NCI-H1048 (cell line): ENCODE data around the gene ELL.

Experiments used
- DNase-seq: peaks from one replicate; lab custom pipeline; 2025; lab: John Stamatoyannopoulos, UW

Gene ELL

GRCh38 chr19:18488838-18489626 is 32.8 kb downstream of the ELL start:
- DNase-seq, result no peak

GRCh38 chr19:18488403-18488723 is 33.5 kb downstream of the ELL start:
- no peak for DNase-seq

- no peak for DNase-seq
These were observed 34.1 kb downstream of the ELL start for GRCh38 chr19:18487576-18488402.

DNA sequence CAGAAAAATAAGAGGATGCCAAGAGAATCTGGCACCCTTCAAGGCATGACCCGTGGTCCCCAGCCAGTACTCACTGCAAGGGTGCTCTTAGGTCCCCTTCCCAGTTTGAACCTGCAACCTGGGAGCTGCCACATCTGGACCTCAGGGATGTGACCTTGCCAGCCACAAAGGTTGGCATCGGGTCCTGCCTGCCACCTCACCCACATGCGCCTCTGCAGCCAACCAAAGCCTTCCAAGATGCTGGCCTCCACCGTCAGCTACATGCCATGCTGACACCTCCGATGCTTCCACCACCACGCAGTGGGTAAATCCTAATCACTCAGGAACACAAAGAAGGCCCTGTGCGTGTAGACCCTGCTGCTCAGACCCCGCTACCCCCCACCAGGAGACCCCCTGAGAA is 35.1 kb downstream of the ELL start:
- DNase-seq, result no peak

GRCh38 chr19:18484992-18485391 is 36.9 kb downstream of the ELL start:
- DNase-seq, result no peak

- no peak for DNase-seq
These were observed 38.6 kb downstream of the ELL start for GRCh38 chr19:18483119-18483890.

DNA sequence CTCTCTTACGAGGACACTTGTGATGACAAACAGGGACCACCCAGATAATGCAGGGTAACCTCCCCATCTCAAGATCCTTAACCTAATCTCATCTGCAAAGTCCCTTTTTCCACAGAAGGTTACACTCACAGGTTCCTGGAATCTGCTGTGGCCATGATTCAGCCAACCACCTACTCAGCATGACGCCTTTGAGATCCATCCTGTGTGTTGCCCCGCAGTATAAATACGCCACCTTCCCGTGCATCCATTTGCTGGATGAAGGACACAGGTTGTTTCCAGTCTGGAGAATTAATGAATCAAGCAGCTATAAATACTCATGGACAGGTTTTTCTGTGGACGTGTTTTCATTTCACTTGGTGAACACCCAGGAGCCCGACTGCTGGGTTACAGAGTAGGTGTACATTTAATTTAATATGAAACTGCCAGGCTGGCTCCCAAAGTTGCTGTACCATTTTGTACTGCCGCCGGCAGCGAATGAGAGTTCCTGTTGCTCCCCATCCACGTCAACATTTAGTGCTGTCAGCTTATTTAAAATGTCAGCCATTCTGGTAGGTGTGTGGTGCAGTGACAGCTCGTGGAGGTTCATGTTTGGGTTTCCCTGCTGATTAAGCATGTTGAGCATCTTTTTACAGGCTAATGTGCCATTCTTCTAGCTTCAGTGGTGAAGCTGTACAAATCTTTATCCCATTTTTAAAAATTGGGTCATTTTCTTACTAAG is 40.2 kb downstream of the ELL start:
- no peak for DNase-seq

DNA sequence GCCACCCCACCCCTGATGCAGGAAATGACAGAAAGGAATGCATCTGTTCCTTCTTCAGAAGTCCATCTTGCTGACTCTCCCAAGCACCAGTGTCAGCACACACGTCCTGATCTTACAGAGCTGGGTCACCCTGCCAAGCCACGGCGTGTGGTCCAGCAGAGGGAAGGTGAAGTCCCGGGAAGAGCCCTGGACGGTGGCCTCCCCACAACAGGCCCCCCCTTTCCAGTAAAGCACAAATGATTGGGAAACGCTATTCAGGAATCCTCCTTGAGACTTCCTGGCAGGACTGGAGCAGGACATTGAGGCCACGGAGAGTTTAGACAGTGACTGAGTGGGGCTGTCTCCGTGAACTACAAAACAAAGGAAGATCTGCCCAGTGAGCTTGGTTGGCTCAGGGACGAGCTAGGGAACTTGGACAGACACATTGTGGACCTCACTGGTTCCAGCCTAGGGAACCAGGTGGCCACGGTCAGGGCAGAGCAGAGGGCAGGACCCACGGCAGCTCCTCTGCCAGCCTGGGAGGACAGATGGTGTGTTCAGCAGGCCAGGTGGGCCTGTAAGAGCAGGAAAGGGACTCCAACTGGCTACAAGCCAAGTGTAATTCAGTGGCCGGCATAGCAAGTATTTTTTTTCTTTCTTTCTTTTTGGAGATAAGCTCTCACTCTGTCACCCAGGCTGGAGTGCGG is 41.7 kb downstream of the ELL start:
- no peak for DNase-seq

GRCh38 chr19:18478545-18479311 is 43.1 kb downstream of the ELL start:
- DNase-seq, result no peak

- no peak for DNase-seq
These were observed 43.9 kb downstream of the ELL start for GRCh38 chr19:18477974-18478373.

- no peak for DNase-seq
These were observed 44.7 kb downstream of the ELL start for GRCh38 chr19:18477042-18477779.

DNA sequence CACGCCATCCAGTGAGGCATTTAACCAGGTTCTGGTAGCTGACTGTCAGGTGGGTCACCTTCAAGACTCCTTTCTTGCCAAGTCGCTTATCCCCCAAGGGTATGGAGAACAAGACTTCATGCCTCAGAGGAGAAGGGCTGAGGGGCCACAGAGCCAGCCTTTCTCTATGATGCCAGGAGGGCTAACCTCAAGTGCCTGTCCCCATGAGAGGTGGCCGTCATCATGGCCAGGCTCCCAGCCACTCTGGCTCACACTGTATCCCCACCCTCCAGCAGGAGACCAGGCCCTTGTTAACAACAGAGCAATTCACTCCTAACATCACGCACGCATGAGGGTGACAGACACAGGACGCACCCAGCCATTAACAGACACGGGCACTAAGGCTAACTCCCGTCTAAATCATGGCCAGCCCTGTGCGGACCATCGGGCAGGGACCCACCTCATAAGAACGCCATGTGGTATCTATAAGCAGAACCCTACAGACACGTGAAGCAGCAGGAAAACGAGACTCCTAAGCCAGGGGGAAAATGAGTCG is 45.3 kb downstream of the ELL start:
- no peak for DNase-seq

DNA sequence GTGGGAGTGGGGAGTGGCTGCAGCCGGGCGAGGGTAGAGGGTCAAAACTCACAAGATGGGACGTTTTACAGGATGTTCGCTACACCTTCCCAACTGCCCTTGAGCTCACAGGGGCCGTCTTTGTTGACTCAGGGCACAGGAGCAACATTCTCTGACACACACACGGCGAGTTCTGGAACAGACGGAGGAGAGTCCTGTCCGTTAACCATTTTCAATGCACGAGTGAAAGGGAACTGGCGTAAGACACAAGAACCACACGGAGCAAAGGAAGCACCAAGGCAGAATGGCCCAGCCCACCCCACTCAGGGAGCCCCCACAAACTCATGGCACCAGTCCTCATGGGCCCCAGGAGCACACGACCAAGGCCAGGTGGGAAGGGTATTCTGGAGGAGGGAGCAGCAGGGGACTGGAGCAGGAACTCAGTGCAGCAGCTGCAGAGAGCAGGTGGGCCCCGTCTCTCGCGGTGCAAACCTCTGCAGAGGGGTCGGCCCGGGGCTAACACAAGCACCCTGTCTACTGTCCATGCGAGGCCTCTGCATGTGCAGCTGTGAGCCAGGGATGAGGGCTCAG is 46.0 kb downstream of the ELL start:
- DNase-seq, result no peak

- DNase-seq, result no peak
These were observed 46.8 kb downstream of the ELL start for GRCh38 chr19:18475004-18475453.

DNA sequence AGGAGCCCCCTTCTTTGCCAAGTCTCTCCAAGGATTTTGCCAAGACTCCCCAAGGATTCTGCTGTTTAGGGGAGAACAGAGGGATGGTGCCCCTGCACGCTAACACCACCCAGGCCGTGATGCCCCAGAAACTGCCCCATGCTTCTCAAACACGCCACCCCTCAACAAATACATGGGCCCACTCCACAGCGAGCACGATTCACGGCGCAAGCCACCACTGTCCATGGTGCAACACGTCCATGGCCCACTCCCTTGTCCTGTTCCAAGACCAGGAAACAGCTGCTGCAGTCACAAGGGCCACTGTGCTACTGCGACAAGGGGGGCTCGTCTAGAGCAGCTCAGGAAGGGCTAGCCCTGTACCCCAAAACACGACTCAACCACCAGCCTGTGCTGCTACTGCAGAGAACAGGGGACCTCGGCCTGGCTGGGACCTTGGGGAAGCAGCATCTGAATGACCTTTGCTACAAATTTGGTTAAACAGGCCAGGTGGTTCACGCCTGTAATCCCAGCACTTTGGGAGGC is 47.4 kb downstream of the ELL start:
- DNase-seq, result no peak

DNA sequence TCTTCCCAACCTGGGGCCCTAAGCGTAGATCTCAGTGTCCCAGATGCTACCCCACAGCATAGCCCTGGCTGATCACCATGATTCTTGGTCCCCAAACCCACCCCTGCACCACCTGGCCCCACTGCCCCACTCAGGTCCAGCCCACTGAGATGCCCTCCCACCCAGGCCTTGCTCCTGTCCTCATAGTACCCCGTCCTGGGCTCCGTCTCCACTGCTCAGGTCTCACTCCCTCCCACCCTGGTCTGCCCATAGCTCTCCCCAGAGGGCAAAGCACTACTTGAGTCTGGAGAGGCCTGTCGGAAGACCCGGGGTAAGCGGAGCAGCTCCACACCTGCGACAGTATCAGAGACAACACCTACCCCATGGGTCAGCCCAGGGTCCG is 48.2 kb downstream of the ELL start:
- no peak for DNase-seq

DNA sequence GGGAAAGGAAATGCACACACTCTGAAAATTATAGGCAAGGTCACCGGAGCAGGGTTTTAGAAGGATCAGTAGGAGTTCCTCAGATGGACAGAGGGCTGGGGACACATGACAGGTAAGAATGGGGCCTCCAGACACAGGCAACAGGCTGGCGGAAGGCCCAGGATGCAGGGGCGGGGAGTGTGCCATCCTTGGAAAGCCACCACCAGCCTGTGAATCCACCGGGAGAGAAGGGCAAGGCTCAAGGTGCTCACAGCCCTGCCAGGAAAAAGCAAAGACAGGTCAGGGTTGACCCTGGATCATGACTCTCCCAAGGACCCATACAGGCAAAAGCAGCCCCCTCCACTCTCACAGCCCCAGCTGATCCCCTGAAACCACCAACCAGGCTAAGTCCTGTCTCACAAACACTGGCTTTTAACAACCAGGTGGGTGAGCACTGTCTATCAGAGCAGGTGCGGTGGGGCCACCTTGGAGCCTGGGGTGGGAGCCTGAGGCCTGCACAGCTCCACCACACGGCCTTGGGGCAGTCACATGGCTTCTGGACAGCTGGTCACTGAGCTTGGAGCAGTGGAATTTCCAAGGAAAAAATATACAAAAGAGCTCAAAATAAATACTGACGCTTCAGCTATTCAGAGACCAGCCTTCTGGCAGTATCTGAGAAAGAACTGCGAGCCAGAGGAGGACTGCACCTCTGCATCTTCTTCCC is 48.7 kb downstream of the ELL start:
- no peak for DNase-seq

GRCh38 chr19:18470787-18471186 is 51.1 kb downstream of the ELL start:
- DNase-seq, result no peak
